ENCODE data around the gene ACKR1. TPM values are rescaled to one million over a fixed set of nuclear protein-coding genes. Genes with fewer than 3 reads are reported as not detected.

ACKR1 gene
- total RNA-seq, 4 donors from 2014 or later: 5.4 to 51.2 (median 21.5) TPM

- Histone ChIP-seq H3K9me3 (no peaks in the 10 kb centered on the region), H3K27me3 (no peaks in the 10 kb centered on the region), H3K36me3 (no peaks in the 10 kb centered on the region), H3K4me3 (no peak overlapping the region), H3K27ac (no peak overlapping the region), H3K4me1 (no peaks in the 10 kb centered on the region)
- DNase-seq: no peak
- TF ChIP-seq POLR2A (IDR thresholded peaks at IDR 0.05) (no peak), CTCF (IDR thresholded peaks at IDR 0.05) (no peak)
Observed at GRCh38 chr1:159207080-159207479, 2.4 kb downstream of the ACKR1 start.

- no peak for TF ChIP-seq CTCF (IDR thresholded peaks at IDR 0.05)
- TF ChIP-seq POLR2A (IDR thresholded peaks at IDR 0.05): no peak
- no peaks in the 10 kb centered on the region for H3K9me3 ChIP-seq
- H3K27me3 ChIP-seq: no peaks in the 10 kb centered on the region
- H3K27ac ChIP-seq: no peak overlapping the region
- H3K4me3 ChIP-seq: no peak overlapping the region
- no peak for DNase-seq
- H3K36me3 ChIP-seq: no peaks in the 10 kb centered on the region
- H3K4me1 ChIP-seq: no peaks in the 10 kb centered on the region
Observed at GRCh38 chr1:159207774-159208173, 3.1 kb downstream of the ACKR1 start.

GRCh38 chr1:159208175-159208825 lies 3.6 kb downstream of the ACKR1 start:
- H3K27ac ChIP-seq: no peak overlapping the region
- no peaks in the 10 kb centered on the region for H3K27me3 ChIP-seq
- no peak for DNase-seq
- H3K36me3 ChIP-seq: no peaks in the 10 kb centered on the region
- H3K4me1 ChIP-seq: no peaks in the 10 kb centered on the region
- no peaks in the 10 kb centered on the region for H3K9me3 ChIP-seq
- H3K4me3 ChIP-seq: no peak overlapping the region
- TF ChIP-seq POLR2A (IDR thresholded peaks at IDR 0.05): no peak
- no peak for TF ChIP-seq CTCF (IDR thresholded peaks at IDR 0.05)

GRCh38 chr1:159209061-159209460 lies 4.4 kb downstream of the ACKR1 start:
- H3K4me3 ChIP-seq: no peak overlapping the region

GRCh38 chr1:159211331-159212136 lies 6.9 kb downstream of the ACKR1 start:
- H3K36me3 ChIP-seq: no peaks in the 10 kb centered on the region
- H3K9me3 ChIP-seq: no peaks in the 10 kb centered on the region
- DNase-seq: peak in 2 of 3 donors; percentile 31 to 66
- no peaks in the 10 kb centered on the region for H3K27me3 ChIP-seq
- TF ChIP-seq POLR2A (IDR thresholded peaks at IDR 0.05) (no peak), CTCF (IDR thresholded peaks at IDR 0.05) (peak; percentile 27 to 86 (median 68))
- H3K27ac ChIP-seq: no peak overlapping the region
- H3K4me1 ChIP-seq: no peaks in the 10 kb centered on the region
- H3K4me3 ChIP-seq: no peak overlapping the region

More at GRCh38 chr1:159209061-159209460, 4.4 kb downstream of the ACKR1 start:
- Histone ChIP-seq H3K27ac (no peak overlapping the region), H3K9me3 (no peaks in the 10 kb centered on the region), H3K36me3 (no peaks in the 10 kb centered on the region), H3K27me3 (no peaks in the 10 kb centered on the region), H3K4me1 (no peaks in the 10 kb centered on the region)
- no peak for DNase-seq
- TF ChIP-seq CTCF (IDR thresholded peaks at IDR 0.05) (no peak), POLR2A (IDR thresholded peaks at IDR 0.05) (no peak)
